Measurements from ENCODE around the gene MMP25.

MMP25 gene

GRCh38 chr16:3035289-3035971 is 10.9 kb upstream of the MMP25 start:
- H3K36me3 ChIP-seq (ENCODE audit: control insufficient read depth in 1 of 2, insufficient read depth in 2 of 2, low read length in 2 of 2) = no peaks in the 10 kb centered on the region
- H3K4me1 ChIP-seq (ENCODE audit: control insufficient read depth in 1 of 2, insufficient read depth in 2 of 2, low read length in 2 of 2) = peaks cover 0 to 4% of the 10 kb centered on the region in 2 donors
- H3K4me3 ChIP-seq (ENCODE audit: low read depth in 1 of 2, low read length in 2 of 2) = peak overlapping the region in 1 of 2 donors; percentile 33
- H3K9me3 ChIP-seq (ENCODE audit: control insufficient read depth in 1 of 2, low read length in 2 of 2) = no peaks in the 10 kb centered on the region
- peaks cover 35% of the 10 kb centered on the region for H3K27me3 ChIP-seq (ENCODE audit: low read depth, low read length)
- no peak overlapping the region for H3K27ac ChIP-seq (ENCODE audit: low read length)

GRCh38 chr16:3035972-3036725 is 10.2 kb upstream of the MMP25 start:
- Histone ChIP-seq H3K27ac (ENCODE audit: low read length) (no peak overlapping the region), H3K36me3 (ENCODE audit: control insufficient read depth in 1 of 2, insufficient read depth in 2 of 2, low read length in 2 of 2) (no peaks in the 10 kb centered on the region), H3K4me3 (ENCODE audit: low read depth in 1 of 2, low read length in 2 of 2) (peak overlapping the region in 1 of 2 donors; percentile 33), H3K27me3 (ENCODE audit: low read depth, low read length) (peaks cover 31% of the 10 kb centered on the region), H3K4me1 (ENCODE audit: control insufficient read depth in 1 of 2, insufficient read depth in 2 of 2, low read length in 2 of 2) (peaks cover 0 to 4% of the 10 kb centered on the region in 2 donors), H3K9me3 (ENCODE audit: control insufficient read depth in 1 of 2, low read length in 2 of 2) (no peaks in the 10 kb centered on the region)

DNA sequence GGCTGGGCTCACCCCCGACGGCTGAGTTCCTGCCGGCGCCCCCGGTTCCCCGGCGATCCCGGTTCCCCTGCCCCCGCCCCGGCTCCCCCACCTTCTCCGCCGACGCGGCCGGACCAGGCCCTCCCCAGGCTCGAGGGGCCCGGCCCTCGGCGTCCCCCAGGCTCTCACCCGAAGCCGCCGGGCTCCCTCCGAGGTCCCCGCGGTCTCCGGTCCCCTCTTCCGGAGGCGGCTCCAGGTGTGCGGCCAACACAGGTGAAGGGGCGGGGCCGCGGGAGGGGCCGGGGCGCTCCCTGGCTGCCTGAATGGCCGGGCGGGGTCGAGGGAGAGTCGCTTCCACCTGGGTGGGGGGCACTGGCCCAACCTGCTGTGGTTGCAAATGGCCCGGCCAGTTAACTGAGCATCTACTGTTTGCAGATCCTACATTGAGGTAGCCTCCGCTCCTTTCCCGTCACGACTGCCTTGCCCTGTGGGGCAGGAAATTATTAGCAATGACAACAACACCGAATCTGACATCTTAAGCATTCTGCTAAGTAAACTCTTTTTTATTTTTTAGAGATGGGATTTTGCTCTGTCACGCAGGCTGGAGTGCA is 9.5 kb upstream of the MMP25 start, which contains the start of gene BICDL2:
Gene BICDL2 (minus strand): TSS at position 219 of the 590 bp plus-strand sequence. CDS start 1,448 bp downstream, outside the sequence.
- H3K9me3 ChIP-seq (ENCODE audit: control insufficient read depth in 1 of 2, low read length in 2 of 2) = no peaks in the 10 kb centered on the region
- H3K27ac ChIP-seq (ENCODE audit: low read length) = no peak within 1 kb of the TSS
- peaks cover 0 to 4% of the 10 kb centered on the region in 2 donors for H3K4me1 ChIP-seq (ENCODE audit: control insufficient read depth in 1 of 2, insufficient read depth in 2 of 2, low read length in 2 of 2)
- H3K27me3 ChIP-seq (ENCODE audit: low read depth, low read length) = peaks cover 31% of the 10 kb centered on the region
- peak within 1 kb of the TSS in 1 of 2 donors; percentile 33 for H3K4me3 ChIP-seq (ENCODE audit: low read depth in 1 of 2, low read length in 2 of 2)
- no peaks in the 10 kb centered on the region for H3K36me3 ChIP-seq (ENCODE audit: control insufficient read depth in 1 of 2, insufficient read depth in 2 of 2, low read length in 2 of 2)

- Histone ChIP-seq H3K9me3 (ENCODE audit: control insufficient read depth in 1 of 2, low read length in 2 of 2) (no peaks in the 10 kb centered on the region), H3K4me1 (ENCODE audit: control insufficient read depth in 1 of 2, insufficient read depth in 2 of 2, low read length in 2 of 2) (peaks cover 0 to 4% of the 10 kb centered on the region in 2 donors), H3K27me3 (ENCODE audit: low read depth, low read length) (peaks cover 31% of the 10 kb centered on the region), H3K27ac (ENCODE audit: low read length) (no peak overlapping the region), H3K4me3 (ENCODE audit: low read depth in 1 of 2, low read length in 2 of 2) (no peak overlapping the region), H3K36me3 (ENCODE audit: control insufficient read depth in 1 of 2, insufficient read depth in 2 of 2, low read length in 2 of 2) (no peaks in the 10 kb centered on the region)
Observed at GRCh38 chr16:3038256-3038655, 8.1 kb upstream of the MMP25 start.

DNA sequence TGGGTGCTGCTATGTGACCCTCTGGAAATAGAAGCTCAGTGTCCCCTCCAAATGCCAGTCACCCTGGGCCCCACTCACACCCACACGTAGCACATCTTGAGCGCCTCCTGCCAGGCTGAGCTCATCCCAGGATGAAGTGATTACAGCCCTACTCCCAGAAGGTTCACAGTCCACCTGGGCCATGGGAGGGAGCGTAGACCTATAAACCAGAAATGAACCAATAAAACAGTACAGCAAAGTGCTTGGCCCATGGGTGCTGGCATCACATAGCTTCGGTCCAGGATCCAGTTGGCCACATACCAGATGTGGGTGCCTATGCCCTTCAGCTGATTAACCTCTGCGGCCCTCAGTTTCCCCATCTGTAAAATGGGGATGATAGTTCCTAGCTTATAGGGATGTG is 7.5 kb upstream of the MMP25 start:
- Histone ChIP-seq H3K27ac (ENCODE audit: low read length) (no peak overlapping the region), H3K4me3 (ENCODE audit: low read depth in 1 of 2, low read length in 2 of 2) (no peak overlapping the region), H3K36me3 (ENCODE audit: control insufficient read depth in 1 of 2, insufficient read depth in 2 of 2, low read length in 2 of 2) (no peaks in the 10 kb centered on the region), H3K27me3 (ENCODE audit: low read depth, low read length) (peaks cover 31% of the 10 kb centered on the region), H3K9me3 (ENCODE audit: control insufficient read depth in 1 of 2, low read length in 2 of 2) (no peaks in the 10 kb centered on the region), H3K4me1 (ENCODE audit: control insufficient read depth in 1 of 2, insufficient read depth in 2 of 2, low read length in 2 of 2) (peaks cover 0 to 4% of the 10 kb centered on the region in 2 donors)

- H3K9me3 ChIP-seq (ENCODE audit: control insufficient read depth in 1 of 2, low read length in 2 of 2) = no peaks in the 10 kb centered on the region
- no peaks in the 10 kb centered on the region for H3K36me3 ChIP-seq (ENCODE audit: control insufficient read depth in 1 of 2, insufficient read depth in 2 of 2, low read length in 2 of 2)
- H3K27me3 ChIP-seq (ENCODE audit: low read depth, low read length) = peaks cover 37% of the 10 kb centered on the region
- H3K4me1 ChIP-seq (ENCODE audit: control insufficient read depth in 1 of 2, insufficient read depth in 2 of 2, low read length in 2 of 2) = peaks cover 0 to 16% of the 10 kb centered on the region in 2 donors
- no peak overlapping the region for H3K27ac ChIP-seq (ENCODE audit: low read length)
- no peak overlapping the region for H3K4me3 ChIP-seq (ENCODE audit: low read depth in 1 of 2, low read length in 2 of 2)
Observed at GRCh38 chr16:3042376-3042775, 4.0 kb upstream of the MMP25 start.

DNA sequence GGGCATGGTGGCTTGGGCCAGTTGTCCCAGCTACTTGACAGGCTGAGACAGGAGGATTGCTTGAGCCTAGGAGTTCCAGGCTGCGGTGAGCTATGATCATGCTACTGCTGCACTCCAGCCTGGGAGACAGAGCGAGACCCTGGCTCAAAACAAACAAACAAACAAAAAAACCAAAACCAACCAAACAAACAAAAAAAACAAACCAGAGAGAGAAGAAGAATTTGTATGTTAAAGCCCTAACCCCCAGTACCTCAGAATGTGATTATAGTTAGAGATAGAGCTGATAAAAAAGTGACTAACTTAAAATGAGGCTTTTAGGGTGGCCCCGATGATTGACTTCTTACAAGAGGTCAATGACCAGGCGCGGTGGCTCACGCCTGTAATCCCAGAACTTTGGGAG is 1.7 kb upstream of the MMP25 start:
- H3K4me3 ChIP-seq (ENCODE audit: low read depth in 1 of 2, low read length in 2 of 2) = no peak overlapping the region
- peaks cover 26% of the 10 kb centered on the region for H3K27me3 ChIP-seq (ENCODE audit: low read depth, low read length)
- H3K27ac ChIP-seq (ENCODE audit: low read length) = no peak overlapping the region
- no peaks in the 10 kb centered on the region for H3K9me3 ChIP-seq (ENCODE audit: control insufficient read depth in 1 of 2, low read length in 2 of 2)
- peaks cover 0 to 16% of the 10 kb centered on the region in 2 donors for H3K4me1 ChIP-seq (ENCODE audit: control insufficient read depth in 1 of 2, insufficient read depth in 2 of 2, low read length in 2 of 2)
- no peaks in the 10 kb centered on the region for H3K36me3 ChIP-seq (ENCODE audit: control insufficient read depth in 1 of 2, insufficient read depth in 2 of 2, low read length in 2 of 2)

GRCh38 chr16:3046641-3047386 is 453 bp downstream of the MMP25 start:
- Histone ChIP-seq H3K36me3 (ENCODE audit: control insufficient read depth in 1 of 2, insufficient read depth in 2 of 2, low read length in 2 of 2) (no peaks in the 10 kb centered on the region), H3K27ac (ENCODE audit: low read length) (no peak overlapping the region), H3K4me1 (ENCODE audit: control insufficient read depth in 1 of 2, insufficient read depth in 2 of 2, low read length in 2 of 2) (peaks cover 0 to 16% of the 10 kb centered on the region in 2 donors), H3K27me3 (ENCODE audit: low read depth, low read length) (peaks cover 26% of the 10 kb centered on the region), H3K9me3 (ENCODE audit: control insufficient read depth in 1 of 2, low read length in 2 of 2) (no peaks in the 10 kb centered on the region), H3K4me3 (ENCODE audit: low read depth in 1 of 2, low read length in 2 of 2) (peak overlapping the region in 1 of 2 donors; percentile 73)

- Histone ChIP-seq H3K4me3 (ENCODE audit: low read depth in 1 of 2, low read length in 2 of 2) (peak overlapping the region in 1 of 2 donors; percentile 73), H3K36me3 (ENCODE audit: control insufficient read depth in 1 of 2, insufficient read depth in 2 of 2, low read length in 2 of 2) (no peaks in the 10 kb centered on the region), H3K9me3 (ENCODE audit: control insufficient read depth in 1 of 2, low read length in 2 of 2) (no peaks in the 10 kb centered on the region), H3K4me1 (ENCODE audit: control insufficient read depth in 1 of 2, insufficient read depth in 2 of 2, low read length in 2 of 2) (peaks cover 0 to 16% of the 10 kb centered on the region in 2 donors), H3K27me3 (ENCODE audit: low read depth, low read length) (peaks cover 26% of the 10 kb centered on the region), H3K27ac (ENCODE audit: low read length) (no peak overlapping the region)
Observed at GRCh38 chr16:3047387-3047720, 993 bp downstream of the MMP25 start.

DNA sequence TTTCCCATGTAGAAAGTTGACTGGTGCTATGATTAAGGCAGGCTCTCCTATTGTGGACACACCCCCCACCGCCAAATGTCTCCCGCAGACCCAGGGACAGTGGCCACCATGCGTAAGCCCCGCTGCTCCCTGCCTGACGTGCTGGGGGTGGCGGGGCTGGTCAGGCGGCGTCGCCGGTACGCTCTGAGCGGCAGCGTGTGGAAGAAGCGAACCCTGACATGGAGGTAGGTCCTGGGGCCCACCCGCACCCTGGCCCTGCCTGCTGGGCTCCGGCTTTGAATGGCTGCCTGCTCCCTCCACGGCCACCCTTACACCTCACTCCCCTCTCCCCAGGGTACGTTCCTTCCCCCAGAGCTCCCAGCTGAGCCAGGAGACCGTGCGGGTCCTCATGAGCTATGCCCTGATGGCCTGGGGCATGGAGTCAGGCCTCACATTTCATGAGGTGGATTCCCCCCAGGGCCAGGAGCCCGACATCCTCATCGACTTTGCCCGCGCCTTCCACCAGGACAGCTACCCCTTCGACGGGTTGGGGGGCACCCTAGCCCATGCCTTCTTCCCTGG is 3.6 kb downstream of the MMP25 start:
- peaks cover 17% of the 10 kb centered on the region for H3K27me3 ChIP-seq (ENCODE audit: low read depth, low read length)
- no peaks in the 10 kb centered on the region for H3K36me3 ChIP-seq (ENCODE audit: control insufficient read depth in 1 of 2, insufficient read depth in 2 of 2, low read length in 2 of 2)
- H3K27ac ChIP-seq (ENCODE audit: low read length) = no peak overlapping the region
- no peak overlapping the region for H3K4me3 ChIP-seq (ENCODE audit: low read depth in 1 of 2, low read length in 2 of 2)
- H3K9me3 ChIP-seq (ENCODE audit: control insufficient read depth in 1 of 2, low read length in 2 of 2) = no peaks in the 10 kb centered on the region
- peaks cover 0 to 16% of the 10 kb centered on the region in 2 donors for H3K4me1 ChIP-seq (ENCODE audit: control insufficient read depth in 1 of 2, insufficient read depth in 2 of 2, low read length in 2 of 2)

All from muscle layer of duodenum (tissue), 2 donors.